Measurements from ENCODE around the gene LCLAT1. TPM values are rescaled to one million over a fixed set of nuclear protein-coding genes. Genes with fewer than 3 reads are reported as not detected.
"Not testable (repeated sequence)": the region's sequence is repeated elsewhere in the genome, so short reads cannot be mapped to it uniquely, and the experiment has no call there.

Gene LCLAT1
- polyA plus RNA-seq, 1 donor, result 7.4 TPM

DNA sequence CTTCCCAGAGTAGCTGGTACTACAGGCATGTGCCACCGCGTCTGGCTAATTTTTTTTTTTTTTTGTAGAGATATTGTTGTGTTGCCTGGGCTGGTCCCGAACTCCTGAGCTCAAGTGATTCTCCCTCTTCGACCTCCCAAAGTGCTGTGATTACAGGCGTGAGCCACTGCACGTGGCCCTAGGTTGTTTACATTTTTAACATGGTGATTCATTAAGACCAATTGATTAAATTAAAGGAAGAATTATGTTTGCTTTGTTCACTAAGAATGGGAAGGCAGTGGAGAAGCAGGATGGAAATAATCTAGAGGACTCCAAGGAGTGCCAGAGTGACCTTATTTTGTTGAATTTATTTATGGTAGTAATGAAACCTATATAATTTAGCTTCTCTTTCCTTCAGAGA, 7.5 kb downstream of the LCLAT1 start:
- DNase-seq (ENCODE audit: low read depth), result no peak

DNA sequence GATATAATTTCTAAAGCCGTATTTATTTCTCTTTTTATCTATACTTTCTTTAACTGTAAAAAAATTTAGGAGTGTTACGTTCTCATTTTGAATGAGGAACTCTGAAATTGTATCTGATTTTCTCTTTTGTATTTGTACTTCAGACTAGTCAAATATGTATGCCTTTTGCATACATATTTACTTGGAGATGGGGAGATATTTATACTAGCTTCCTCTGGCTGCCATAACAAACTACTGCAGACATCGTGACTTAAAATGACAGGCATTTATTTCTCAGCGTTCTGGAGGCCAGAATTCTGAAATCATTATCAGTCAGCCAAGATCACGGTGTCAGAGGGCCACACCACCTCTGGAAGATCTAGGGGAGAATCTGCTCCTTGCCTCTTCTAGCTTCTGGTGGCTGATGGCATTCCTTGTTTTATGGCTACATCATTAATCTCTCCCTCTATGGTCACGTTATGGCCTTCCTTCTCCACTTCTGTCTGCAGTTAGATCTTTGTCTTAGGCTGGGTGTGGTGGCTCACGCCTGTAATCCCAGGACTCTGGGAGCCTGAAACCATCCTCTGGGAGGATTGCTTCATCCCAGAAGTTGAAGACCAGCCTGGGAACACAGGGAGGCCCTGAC, 8.2 kb downstream of the LCLAT1 start:
- DNase-seq (ENCODE audit: low read depth), result no peak

DNA sequence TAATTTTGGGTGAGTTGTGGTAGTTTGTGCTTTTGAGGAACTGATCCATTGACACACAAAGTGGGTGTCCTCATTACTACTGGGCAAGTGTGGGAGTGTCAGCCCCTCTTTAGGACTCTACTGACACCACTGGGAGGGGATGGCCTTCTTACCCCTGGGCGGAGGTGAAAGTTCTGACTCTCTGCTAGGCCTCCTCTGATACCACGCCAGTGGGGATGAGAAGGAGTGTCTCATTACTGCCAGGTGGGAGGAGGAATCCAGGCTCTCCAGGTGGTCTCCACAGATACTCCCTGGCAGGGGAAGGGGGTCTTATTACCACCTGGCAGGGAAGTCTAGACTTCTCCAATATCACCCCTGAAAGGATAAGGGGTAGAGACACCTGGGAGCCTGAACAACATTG, 9.1 kb downstream of the LCLAT1 start:
- DNase-seq (ENCODE audit: low read depth), result no peak

DNA sequence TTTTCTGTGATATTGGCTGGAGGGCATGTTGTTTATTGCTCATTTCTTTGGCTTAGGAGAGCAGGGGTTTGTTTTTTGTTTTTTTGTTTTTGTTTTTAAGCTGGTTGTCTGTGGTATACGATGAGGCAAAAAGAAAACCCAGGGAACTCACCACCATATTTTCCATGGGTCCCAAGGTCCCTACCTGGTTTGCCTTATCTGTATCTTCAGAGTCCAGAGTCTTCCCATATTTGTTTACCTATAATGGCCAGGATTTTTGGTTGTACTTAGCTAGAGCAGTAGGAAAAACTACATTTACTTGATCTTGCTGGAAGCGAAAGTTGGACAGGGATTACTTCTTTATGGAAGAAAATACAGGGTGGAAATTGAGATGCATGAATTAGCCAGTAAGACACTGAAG, 9.5 kb downstream of the LCLAT1 start:
- no peak for DNase-seq (ENCODE audit: low read depth)

DNA sequence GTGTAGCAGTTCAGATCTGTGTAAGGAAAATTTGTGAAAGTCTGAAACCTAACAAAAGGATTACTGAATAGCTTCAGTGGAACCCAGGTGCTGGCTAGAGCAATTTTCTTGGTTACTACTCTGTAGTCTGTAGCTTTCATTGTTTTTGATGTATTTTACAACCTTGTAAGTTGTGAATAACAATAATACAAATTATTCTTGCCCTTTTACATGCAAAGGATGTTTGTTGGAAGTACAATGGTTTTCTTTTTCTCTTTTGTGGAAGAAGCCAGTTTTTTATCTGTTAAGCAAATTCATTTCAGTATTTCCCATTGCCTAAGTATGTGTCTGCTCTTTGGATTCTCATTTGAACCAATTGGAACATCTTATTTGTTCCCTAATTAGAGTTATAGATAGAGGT, 10.2 kb downstream of the LCLAT1 start:
- DNase-seq (ENCODE audit: low read depth), result no peak

DNA sequence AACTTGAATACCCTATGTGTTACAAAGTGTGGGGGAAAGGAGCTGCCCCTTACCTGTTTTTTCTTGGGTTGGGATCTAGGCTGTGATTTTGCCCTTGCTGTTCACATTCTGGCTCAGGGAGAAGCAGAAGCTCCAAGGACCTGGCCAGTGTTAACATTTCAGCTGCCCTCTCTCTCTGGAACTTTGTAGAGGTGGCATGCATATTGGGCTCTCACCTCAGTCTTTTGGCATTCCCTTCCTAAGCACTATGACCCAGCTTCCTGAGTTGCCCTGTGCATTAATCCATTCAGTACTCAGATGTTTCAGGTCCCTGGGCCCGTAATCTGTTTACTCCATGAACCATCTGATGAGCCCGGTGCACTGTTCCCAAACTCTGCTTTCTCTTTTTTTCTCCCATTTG, 12.1 kb downstream of the LCLAT1 start:
- no peak for DNase-seq (ENCODE audit: low read depth)

DNA sequence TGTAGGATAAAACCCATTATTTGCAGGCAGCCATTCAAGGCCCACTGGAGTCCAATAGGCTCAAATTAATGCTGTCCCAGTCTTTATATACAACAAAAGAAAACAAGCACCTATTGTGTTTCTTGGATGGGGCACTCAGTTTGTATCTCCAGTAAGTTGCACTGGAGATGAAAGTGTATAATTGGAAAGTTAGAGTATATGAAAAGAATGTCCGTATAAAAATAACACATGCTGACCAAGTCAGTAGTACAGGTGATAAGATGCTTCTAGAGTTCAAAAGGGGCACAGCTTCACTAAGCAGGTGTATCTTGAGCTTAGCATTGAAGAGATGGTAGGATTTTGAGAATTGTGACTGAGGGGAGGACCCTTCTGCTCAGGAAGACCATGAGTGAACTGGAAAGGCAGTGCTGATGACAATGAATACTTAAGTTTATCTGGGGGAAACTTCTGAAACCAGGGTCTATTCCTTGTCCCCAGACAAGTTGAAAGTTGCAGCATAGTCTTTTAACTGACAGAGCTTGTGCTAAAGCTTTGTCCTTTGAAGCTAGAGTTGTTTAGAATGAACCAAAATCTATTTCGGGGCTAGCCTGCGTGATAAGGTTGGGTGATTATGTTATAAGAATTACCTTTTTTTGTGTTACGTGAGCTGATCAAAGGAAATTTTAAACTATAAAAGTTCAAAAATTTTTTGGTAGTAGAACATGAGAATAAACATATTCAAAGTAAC, 15.2 kb downstream of the LCLAT1 start:
- no peak for DNase-seq (ENCODE audit: low read depth)

DNA sequence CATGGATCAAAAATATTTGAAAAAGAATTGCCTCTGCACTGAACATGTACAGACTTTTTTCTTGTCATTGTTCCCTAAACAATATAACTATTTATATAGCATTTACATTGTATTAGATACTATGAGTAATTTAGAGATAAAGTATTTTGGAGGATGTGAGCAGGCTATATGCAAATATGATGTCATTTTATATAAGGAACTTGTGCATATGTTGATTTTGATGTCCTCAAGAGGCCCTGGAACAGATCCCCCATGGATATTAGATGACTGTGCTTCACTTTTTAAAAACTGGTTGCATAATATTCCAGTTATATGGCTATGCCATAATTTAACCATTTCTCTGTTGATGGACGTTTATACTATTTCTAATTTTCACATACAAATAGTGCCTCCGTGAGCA, 16.5 kb downstream of the LCLAT1 start:
- DNase-seq (ENCODE audit: low read depth), result no peak

DNA sequence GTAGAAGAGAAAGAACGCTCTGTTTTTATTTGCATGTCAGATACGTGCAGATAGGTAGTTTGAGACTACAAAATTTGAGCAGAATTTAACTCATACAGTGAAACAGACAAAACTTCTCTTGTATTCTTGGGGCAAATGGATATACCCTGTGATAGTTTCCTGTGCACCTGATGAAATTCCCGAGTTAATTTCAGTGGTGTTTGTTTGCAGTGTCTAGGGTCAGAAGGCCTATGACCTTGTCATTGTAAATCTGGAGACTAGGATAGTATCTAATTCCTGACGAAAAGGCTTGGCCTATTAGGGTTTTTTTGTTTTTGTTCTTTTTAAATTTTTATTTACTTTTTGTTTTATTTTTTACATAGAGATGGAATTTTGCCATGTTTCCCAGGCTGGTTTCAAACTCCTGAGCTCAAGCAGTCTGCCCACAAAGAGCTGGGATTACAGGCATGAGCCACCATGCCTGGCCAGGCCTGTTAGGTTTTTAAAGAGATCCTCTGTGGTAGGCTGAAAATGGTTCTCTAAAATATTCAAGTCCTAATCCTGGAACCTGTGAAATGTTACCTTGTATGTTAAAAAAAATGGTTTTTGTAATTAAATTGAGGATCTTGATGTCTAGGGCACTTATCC, 17.6 kb downstream of the LCLAT1 start:
- DNase-seq (ENCODE audit: low read depth), result no peak

DNA sequence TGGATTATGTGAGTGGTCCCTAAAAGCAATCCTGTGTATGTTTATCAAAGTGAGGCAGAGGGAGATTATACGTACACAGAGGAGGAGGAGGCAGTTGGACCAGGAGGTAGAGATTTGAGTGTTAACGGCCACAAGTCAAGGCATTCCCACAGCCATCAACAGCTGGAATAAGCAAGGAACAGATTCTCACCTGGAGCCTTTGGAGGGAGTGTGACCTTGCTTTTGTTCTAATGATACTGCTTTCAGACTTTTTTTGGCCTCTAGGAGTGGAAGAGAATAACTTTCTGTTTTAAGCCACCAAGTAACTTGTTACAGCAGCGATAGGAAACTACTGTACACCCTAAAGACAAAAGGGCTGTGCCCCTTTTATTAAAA, 18.1 kb downstream of the LCLAT1 start:
- no peak for DNase-seq (ENCODE audit: low read depth)

DNA sequence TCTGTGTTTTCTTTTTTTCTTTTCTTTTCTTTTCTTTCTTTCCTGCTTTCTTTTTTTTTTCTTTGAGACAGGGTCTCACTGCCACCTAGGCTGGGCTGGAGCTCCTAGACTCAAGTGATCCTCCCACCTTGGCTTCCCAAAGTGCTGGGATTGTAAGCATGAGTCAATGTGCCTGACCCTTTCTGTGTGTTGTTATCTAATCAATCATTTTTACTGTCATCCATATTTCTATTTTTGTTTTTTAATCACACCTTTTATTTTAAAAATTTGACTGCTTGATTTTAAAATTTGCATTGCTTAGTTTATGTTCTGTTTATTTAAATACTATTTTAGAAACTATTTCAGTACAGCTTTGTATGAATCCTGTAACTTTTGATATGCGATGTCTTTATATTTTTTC, 19.2 kb downstream of the LCLAT1 start:
- DNase-seq (ENCODE audit: low read depth), result no peak

DNA sequence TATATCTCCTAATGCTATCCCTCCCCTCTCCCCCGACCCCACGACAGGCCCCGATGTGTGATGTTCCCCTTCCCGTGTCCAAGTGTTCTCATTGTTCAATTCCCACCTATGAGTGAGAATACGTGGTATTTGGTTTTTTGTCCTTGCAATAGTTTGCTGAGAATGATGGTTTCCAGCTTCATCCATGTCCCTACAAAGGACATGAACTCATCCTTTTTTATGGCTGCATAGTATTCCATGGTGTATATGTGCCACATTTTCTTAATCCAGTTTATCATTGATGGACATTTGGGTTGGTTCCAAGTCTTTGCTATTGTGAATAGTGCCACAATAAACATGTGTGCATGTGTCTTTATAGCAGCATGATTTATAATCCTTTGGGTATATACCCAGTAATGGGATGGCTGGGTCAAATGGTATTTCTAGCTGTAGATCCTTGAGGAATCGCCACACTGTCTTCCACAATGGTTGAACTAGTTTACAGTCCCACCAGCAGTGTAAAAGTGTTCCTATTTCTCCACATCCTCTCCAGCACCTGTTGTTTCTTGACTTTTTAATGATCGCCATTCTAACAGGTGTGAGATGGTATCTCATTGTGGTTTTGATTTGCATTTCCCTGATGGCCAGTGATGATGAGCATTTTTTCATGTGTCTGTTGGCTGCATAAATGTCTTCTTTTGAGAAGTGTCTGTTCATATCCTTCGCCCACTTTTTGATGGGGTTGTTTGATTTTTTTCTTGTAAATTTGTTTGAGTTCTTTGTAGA, 20.2 kb downstream of the LCLAT1 start:
- not testable (repeated sequence) for DNase-seq (ENCODE audit: low read depth)

DNA sequence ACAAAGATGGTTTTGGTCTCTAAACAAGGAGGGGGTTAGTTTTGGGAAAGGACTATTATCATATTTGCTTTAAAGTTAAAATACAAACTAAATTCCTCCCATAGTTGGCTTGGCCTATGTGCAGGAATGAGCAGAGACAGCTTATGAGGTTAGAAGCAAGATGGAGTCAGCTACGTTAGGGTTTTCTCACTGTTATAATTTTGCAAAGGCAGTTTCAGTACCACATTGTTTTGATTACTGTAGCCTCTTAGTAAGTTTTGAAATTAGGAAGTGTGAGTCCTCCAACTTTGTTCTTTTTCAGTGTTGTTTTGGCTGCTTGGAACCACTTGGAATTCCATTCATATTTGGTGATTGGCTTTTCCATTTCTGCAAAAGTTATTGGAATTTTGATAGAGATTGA, 23.4 kb downstream of the LCLAT1 start:
- no peak for DNase-seq (ENCODE audit: low read depth)

DNA sequence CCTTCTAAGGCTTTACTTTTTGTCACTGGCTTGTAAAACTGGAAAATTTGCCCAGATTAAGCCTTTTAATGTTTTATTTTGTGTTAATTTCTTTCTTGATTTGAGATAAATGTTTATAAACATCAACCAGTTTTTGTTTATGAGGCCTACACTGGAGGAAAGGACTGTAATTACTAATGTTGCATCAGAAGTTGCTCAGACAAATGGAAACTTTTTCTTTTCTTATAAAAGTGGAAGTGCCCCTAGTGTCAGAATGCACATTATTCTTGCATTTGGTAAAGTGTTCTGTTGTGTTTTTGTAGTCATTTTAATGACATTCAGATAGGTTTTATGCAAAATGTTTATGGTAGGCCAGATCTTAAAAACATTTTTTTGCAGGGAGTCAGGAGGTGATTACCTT, 25.3 kb downstream of the LCLAT1 start:
- no peak for DNase-seq (ENCODE audit: low read depth)

DNA sequence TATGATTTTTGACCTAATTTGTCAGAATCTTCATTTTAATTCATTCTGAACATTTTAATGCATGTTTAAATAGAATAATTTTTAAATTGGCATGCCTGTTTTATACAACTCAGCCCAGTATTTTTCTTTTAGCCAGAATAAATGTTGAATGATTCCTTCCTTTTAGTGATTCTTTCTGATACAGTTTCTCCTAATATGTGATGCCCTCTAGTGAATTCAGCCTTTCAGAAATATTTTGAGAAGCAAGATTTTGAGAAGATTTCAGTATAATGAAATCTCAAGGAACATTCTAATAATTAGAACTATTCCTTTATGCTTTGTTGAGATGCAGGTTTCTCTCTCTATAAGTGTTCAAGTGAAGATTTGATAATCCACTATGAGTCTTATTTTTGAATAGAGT, 28.5 kb downstream of the LCLAT1 start:
- DNase-seq (ENCODE audit: low read depth), result no peak

DNA sequence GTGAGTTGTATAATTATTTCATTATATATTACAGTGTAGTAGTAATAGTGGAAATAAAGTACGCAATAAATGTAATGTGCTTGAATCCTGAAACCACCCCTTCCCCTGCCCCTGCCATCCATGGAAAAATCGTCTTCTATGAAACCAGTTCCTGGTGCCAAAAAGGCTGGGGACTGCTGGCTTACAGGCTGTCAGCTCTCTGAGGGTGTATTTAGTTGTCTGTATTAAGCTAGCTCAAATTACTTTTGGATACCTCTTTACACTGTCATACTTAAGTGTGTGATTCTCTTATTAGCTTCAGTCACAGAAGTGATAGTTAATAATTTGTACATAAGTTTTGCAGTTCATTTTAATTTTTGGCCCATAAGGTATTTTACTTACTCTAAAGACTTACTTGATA, 29.6 kb downstream of the LCLAT1 start:
- DNase-seq (ENCODE audit: low read depth), result no peak

DNA sequence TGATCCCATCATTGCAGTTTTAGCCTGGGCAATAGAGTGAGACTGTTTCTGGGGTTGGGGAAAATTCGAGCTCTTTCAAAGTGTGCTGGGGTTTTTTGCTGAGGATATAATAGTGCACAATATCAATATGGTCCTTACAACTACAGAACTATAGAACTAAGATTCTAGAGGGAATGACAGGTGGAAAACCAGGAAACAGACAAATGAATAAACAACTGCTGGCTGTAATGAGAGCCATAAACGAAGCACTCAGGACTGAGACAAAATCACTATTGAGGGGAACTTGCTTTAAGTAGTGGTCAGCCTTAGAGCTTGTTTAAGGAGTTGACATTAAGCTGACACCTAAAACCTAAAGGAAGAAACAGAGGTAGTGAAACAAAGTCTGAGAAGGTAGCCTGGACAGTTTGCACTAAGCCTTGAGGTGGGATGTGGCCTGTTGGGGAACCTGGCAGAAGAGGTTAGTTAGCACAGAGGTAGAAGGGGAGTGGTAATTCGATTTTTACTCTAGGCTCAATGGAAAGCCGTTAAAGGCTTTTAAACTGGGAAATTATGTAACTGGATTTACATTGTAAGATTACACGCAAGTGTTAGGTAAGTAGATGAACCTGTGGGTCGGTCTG, 33.8 kb downstream of the LCLAT1 start:
- DNase-seq (ENCODE audit: low read depth), result no peak

DNA sequence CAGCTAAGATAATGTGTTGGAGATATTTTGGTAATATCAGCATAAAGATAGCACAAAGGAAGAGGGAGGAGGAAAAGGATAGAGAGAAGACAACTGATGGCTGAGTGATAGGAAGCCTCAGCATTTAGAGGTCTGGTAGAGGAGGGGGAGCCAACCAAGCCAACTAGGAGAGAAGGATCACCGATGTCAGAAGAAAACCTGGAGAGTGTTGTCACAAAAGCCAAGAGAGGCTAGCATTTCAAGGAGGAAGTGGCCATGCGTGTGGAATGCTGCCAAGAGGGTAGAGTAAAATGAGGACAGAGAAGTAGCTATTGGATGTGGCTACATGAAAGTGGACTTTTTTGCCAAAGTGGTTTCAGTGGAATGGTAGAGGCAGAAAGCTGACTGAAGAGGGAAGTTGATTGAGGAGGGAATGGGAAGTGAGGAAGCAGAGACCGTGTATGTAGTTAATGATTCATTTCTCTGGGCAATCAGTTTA, 34.3 kb downstream of the LCLAT1 start:
- no peak for DNase-seq (ENCODE audit: low read depth)

DNA sequence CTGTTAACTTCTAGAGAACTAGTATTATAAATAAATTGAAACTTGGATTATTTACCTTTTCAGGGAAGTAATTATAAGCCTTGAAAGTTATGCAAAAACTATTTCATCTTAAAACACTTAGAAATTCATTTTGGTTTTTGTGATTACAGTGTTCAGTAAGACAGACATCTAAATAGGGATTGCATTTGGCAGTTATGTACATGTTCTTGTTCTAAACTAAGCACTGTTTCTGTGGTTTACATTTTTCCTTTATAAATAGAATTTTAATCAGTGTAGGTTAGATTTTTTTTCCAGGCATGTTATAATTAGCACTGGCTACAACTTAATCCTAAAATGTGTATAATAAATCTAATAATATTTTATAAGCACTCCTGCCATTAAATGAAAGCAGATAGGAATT, 35.0 kb downstream of the LCLAT1 start:
- DNase-seq (ENCODE audit: low read depth), result no peak

DNA sequence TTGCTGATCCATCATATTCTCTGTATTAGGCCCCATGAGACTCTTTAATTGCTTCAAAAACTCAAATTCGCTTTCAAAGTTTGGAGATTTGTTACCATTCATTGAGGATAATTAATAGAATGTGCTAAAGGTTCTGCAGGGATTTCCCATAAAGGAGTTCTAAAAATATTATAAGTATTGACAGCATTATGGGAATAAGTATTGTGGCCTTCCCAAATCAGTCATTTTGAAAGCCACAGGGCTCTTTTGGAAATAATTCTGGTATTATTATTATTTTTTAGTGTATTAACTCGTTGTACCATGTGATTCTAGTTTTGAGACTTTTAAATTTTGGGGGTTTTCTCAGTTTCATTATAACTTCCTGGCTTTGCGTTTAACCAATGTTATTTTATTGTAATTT, 37.1 kb downstream of the LCLAT1 start:
- no peak for DNase-seq (ENCODE audit: low read depth)

DNA sequence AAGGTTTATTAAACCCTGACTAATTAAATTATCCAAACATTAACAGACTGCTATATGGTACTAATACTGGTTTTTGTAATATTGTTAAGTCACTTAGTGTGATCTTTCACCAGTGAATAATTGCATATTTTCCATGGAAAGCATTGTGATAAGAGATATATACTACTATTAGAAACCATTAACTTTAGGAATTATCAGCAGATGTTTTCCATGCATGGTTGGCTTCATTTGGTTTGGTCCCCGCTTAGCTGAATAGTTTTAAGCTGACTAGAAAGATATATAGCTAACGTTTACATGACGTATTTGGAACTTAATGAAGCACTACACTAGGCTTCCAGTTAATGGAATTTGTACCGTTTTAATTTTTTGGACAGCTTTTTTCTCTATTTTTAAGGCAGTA, 37.9 kb downstream of the LCLAT1 start:
- no peak for DNase-seq (ENCODE audit: low read depth)

DNA sequence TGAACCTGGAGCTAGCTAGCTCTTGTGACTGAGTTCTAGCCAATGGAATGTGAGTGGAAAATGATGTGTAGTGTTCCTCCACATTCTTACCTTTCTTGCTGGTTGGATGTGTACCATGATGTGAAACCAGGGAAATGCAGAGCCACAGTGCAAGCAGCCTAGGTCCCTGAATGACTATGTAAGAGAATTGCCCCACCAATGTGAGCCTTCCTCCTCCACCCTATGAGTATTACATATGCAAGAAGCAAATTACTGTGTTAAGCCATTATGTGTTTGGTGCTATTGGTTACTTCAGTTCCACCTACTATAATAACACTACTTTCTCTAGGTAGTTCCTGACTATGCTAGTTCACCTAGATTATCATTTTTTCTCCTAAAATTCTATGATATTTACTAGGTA, 39.6 kb downstream of the LCLAT1 start:
- no peak for DNase-seq (ENCODE audit: low read depth)

Data from forelimb muscle (tissue), 1 donor.